OCI-LY1 (cell line): Measurements from ENCODE around the gene LYVE1.

Source experiments
- H2AFZ ChIP-seq: fragments of 200-600 bp; sonication (generic), shearing (Covaris generic); 2 replicates; pipeline ENCODE4 v1.6.0; 2014; ENCODE audit warnings: antibody characterized with exemption, mild to moderate bottlenecking, low read length
- H3F3A ChIP-seq: fragments of 200-600 bp; sonication (generic), shearing (Covaris generic); 2 replicates; pipeline ENCODE4 v1.6.0; 2014; ENCODE audit warnings: mild to moderate bottlenecking, antibody characterized with exemption, low read length, moderate library complexity; ENCODE audit not compliant: insufficient read depth
- H3K27ac ChIP-seq: fragments of 200-600 bp; sonication (generic); 2 replicates; pipeline ENCODE4 v1.5.1; 2014; ENCODE audit warnings: low read length, mixed run types, mild to moderate bottlenecking, low read depth; ENCODE audit not compliant: poor library complexity, severe bottlenecking
- H3K27me3 ChIP-seq: fragments of 200-600 bp; sonication (generic); 2 replicates; pipeline ENCODE4 v1.6.0; 2014; ENCODE audit warnings: antibody characterized with exemption, mild to moderate bottlenecking, low read length, moderate library complexity; ENCODE audit not compliant: insufficient read depth
- H3K36me3 ChIP-seq: fragments of 200-600 bp; sonication (generic); 2 replicates; pipeline ENCODE4 v1.6.1; 2014; ENCODE audit warnings: mild to moderate bottlenecking, antibody characterized with exemption, low read length, moderate library complexity, mixed read lengths; ENCODE audit not compliant: insufficient read depth
- H3K4me1 ChIP-seq: fragments of 200-600 bp; sonication (generic); 2 replicates; pipeline ENCODE4 v1.5.1; 2014; ENCODE audit warnings: mild to moderate bottlenecking, low read length, moderate library complexity; ENCODE audit not compliant: insufficient read depth, severe bottlenecking
- H3K4me2 ChIP-seq: fragments of 200-600 bp; sonication (generic), shearing (Covaris generic); 2 replicates; pipeline ENCODE4 v1.6.1; 2014; ENCODE audit warnings: low read length
- H3K4me3 ChIP-seq: fragments of 200-600 bp; sonication (generic); 2 replicates; pipeline ENCODE4 v1.5.1; 2014; ENCODE audit warnings: low read length, low read depth, mild to moderate bottlenecking, mixed read lengths; ENCODE audit not compliant: poor library complexity, severe bottlenecking
- H3K79me2 ChIP-seq: fragments of 200-600 bp; shearing (Covaris generic); 2 replicates; pipeline ENCODE4 v1.6.1; 2016; ENCODE audit warnings: mixed run types, low read length, mixed read lengths; ENCODE audit not compliant: insufficient read depth
- H3K9ac ChIP-seq: fragments of 200-600 bp; sonication (generic), shearing (Covaris generic); 2 replicates; pipeline ENCODE4 v1.6.1; 2014; ENCODE audit warnings: mild to moderate bottlenecking, low read length, mixed read lengths
- H3K9me2 ChIP-seq: fragments of 200-600 bp; sonication (generic), shearing (Covaris generic); 2 replicates; pipeline ENCODE4 v1.6.1; 2014; ENCODE audit warnings: low read depth, mild to moderate bottlenecking, low read length, mixed read lengths
- H3K9me3 ChIP-seq: fragments of 200-600 bp; shearing (Covaris generic); 2 replicates; pipeline ENCODE4 v1.6.1; 2014; ENCODE audit warnings: low read length, mixed read lengths
- H4K20me1 ChIP-seq: fragments of 200-600 bp; sonication (generic), shearing (Covaris generic); 2 replicates; pipeline ENCODE4 v1.6.0; 2016; ENCODE audit warnings: mild to moderate bottlenecking, low read length; ENCODE audit not compliant: insufficient read depth
- EZH2 ChIP-seq: fragments of 200-600 bp; sonication (generic), shearing (Covaris generic); IDR thresholded peaks from 2 replicates; pipeline ENCODE4 v1.8.0; 2017; ENCODE audit warnings: borderline replicate concordance, mixed run types, mild to moderate bottlenecking, antibody characterized with exemption, low read length, moderate library complexity, mixed read lengths
- TF ChIP-seq, protein P1 (sequence below): fragments of 200-600 bp; sonication (generic), shearing (Covaris generic); IDR thresholded peaks from 2 replicates; pipeline ENCODE4 v1.5.1; 2017; ENCODE audit warnings: mild to moderate bottlenecking, antibody characterized with exemption, low read length, moderate library complexity, mixed read lengths

LYVE1 gene

DNA sequence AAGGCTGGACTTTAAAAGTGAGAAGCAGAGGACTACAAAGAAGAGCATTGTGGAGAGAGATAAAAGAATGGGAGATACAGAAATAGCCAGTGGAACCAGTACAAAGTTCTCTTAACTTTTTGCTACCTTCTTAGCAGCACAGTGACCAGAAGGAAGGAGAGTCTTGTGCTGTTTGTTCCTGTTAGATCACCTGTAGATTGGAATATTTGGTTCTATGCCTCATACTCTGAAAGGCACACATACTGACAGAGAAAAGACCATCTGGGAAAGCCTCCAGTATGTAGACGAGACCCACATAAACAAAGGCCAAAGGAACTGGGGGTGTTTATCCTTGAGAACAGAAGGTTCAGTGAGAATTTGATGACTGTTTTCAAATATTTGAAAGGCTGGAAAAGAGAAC lies 46.2 kb downstream of the LYVE1 start:
- no peak overlapping the region for H3K4me2 ChIP-seq
- TF ChIP-seq, protein P1, sequence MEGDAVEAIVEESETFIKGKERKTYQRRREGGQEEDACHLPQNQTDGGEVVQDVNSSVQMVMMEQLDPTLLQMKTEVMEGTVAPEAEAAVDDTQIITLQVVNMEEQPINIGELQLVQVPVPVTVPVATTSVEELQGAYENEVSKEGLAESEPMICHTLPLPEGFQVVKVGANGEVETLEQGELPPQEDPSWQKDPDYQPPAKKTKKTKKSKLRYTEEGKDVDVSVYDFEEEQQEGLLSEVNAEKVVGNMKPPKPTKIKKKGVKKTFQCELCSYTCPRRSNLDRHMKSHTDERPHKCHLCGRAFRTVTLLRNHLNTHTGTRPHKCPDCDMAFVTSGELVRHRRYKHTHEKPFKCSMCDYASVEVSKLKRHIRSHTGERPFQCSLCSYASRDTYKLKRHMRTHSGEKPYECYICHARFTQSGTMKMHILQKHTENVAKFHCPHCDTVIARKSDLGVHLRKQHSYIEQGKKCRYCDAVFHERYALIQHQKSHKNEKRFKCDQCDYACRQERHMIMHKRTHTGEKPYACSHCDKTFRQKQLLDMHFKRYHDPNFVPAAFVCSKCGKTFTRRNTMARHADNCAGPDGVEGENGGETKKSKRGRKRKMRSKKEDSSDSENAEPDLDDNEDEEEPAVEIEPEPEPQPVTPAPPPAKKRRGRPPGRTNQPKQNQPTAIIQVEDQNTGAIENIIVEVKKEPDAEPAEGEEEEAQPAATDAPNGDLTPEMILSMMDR, result no peak
- no peak for TF ChIP-seq EZH2
- H3K27ac ChIP-seq, result no peak overlapping the region
- no peaks in the 10 kb centered on the region for H3F3A ChIP-seq
- no peaks in the 10 kb centered on the region for H3K4me1 ChIP-seq
- H4K20me1 ChIP-seq, result no peaks in the 10 kb centered on the region
- no peaks in the 10 kb centered on the region for H3K9me2 ChIP-seq
- no peak overlapping the region for H2AFZ ChIP-seq
- H3K36me3 ChIP-seq, result peaks cover 13% of the 10 kb centered on the region; the same call in 1 of the 2 replicates
- H3K27me3 ChIP-seq, result no peaks in the 10 kb centered on the region
- no peaks in the 10 kb centered on the region for H3K79me2 ChIP-seq
- no peak overlapping the region for H3K4me3 ChIP-seq
- no peaks in the 10 kb centered on the region for H3K9me3 ChIP-seq
- H3K9ac ChIP-seq, result no peak overlapping the region

DNA sequence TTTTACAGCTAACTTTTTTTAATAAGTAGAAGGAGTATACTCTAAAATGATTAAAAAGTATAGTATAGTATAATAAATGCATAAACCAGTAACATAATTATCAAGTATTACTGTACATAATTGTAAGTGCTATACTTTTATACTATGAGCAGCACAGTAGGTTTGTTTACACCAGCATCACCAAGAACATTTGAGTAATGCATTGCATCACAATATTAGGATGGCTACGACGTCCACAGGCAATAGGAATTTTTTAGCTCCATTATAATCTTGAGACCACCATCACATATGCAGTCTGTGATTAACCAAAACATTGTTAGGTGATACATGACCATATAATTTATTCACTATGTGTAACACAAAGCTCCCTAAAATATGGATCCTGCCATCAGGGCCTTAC lies 47.9 kb downstream of the LYVE1 start:
- Histone ChIP-seq H3K9me3 (no peaks in the 10 kb centered on the region), H3K79me2 (no peaks in the 10 kb centered on the region), H3F3A (no peaks in the 10 kb centered on the region), H4K20me1 (no peaks in the 10 kb centered on the region), H3K9ac (no peak overlapping the region), H3K4me2 (no peak overlapping the region), H3K9me2 (no peaks in the 10 kb centered on the region), H3K36me3 (peaks cover 13% of the 10 kb centered on the region; the same call in 1 of the 2 replicates), H3K4me1 (no peaks in the 10 kb centered on the region), H3K27ac (no peak overlapping the region), H2AFZ (no peak overlapping the region), H3K4me3 (no peak overlapping the region), H3K27me3 (no peaks in the 10 kb centered on the region)
- TF ChIP-seq, protein P1, result no peak
- TF ChIP-seq EZH2, result no peak

DNA sequence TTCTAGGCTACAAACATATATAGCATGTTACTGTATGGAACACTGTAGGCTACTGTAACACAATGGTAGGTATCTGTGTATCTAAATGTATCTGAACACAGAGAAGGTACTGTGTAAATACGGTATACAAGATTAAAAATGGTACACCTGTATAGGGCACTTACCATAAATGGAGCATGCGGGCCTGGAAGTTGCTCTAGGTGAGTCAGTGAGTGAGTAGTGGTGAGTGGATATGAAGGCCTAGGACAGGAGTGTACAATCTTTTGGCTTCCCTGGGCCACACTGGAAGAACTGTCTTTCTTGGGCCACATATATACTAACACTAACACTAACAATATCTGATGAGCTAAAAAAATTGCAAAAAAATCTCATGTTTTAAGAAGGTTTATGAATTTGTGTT lies 48.8 kb downstream of the LYVE1 start:
- TF ChIP-seq, protein P1, result no peak
- no peak for TF ChIP-seq EZH2
- H3K9me3 ChIP-seq, result no peaks in the 10 kb centered on the region
- no peak overlapping the region for H3K4me3 ChIP-seq
- H3K79me2 ChIP-seq, result no peaks in the 10 kb centered on the region
- H3K36me3 ChIP-seq, result peaks cover 19% of the 10 kb centered on the region; the same call in 1 of the 2 replicates
- no peak overlapping the region for H2AFZ ChIP-seq
- no peaks in the 10 kb centered on the region for H3K9me2 ChIP-seq
- no peak overlapping the region for H3K9ac ChIP-seq
- H3K4me1 ChIP-seq, result no peaks in the 10 kb centered on the region
- H3K4me2 ChIP-seq, result no peak overlapping the region
- H4K20me1 ChIP-seq, result no peaks in the 10 kb centered on the region
- H3K27me3 ChIP-seq, result no peaks in the 10 kb centered on the region
- H3K27ac ChIP-seq, result no peak overlapping the region
- no peaks in the 10 kb centered on the region for H3F3A ChIP-seq
